ENCODE results near the gene PDE7B.

Gene PDE7B

DNA sequence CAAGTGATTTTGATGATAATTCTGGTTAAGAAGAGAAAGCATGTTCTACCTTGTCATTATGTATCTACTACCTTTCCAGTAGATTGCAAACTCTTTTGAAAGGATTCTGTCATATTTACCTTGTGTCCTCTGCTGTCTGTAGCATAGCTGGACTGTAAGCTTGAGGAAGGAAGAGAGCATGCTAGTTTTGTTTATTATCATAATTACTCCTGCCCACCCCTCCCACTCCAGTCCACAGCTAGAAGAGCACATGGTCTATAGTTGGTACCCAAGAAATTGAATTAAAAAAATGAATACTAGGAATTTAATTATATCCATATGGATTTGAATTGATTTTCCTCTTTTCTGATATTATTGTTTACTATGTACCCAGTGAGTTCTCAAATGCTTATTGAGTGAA, 40.2 kb downstream of the PDE7B start:
- FAIRE-seq: no peak

DNA sequence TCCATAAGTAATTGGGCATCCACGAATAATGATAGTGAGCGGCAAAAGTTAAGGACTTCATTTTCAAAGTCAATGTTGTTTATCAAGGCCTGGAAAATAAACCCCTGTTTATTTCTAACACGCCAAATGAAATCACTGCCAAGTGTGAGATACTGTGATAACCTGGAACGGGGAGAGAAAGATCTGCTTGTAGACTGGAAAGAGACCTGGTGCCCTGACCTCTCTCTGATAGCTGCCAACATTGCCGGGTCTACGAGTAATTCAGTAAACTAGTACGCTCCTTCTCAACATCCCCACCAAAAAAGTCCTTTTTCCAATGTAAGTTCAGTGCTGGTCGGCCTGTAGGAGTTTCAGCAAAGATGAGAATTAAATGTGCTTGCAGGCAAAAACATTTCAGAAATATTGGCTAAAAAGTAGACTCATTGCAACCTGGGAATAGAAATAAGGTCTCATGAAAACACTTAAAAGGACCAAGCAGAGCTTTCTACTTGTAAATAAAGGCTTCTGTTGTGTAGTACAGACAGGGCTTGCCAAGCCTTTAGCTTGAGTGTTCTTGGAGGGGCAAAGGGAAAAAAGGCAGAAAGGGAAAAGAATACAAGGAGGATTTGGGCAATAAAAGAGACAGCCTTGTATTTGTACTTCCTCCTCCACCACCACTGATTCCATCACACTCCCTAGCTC, 43.9 kb downstream of the PDE7B start:
- FAIRE-seq: no peak

- FAIRE-seq: no peak
Measured at GRCh38 chr6:135897087-135897486, 45.6 kb downstream of the PDE7B start.

DNA sequence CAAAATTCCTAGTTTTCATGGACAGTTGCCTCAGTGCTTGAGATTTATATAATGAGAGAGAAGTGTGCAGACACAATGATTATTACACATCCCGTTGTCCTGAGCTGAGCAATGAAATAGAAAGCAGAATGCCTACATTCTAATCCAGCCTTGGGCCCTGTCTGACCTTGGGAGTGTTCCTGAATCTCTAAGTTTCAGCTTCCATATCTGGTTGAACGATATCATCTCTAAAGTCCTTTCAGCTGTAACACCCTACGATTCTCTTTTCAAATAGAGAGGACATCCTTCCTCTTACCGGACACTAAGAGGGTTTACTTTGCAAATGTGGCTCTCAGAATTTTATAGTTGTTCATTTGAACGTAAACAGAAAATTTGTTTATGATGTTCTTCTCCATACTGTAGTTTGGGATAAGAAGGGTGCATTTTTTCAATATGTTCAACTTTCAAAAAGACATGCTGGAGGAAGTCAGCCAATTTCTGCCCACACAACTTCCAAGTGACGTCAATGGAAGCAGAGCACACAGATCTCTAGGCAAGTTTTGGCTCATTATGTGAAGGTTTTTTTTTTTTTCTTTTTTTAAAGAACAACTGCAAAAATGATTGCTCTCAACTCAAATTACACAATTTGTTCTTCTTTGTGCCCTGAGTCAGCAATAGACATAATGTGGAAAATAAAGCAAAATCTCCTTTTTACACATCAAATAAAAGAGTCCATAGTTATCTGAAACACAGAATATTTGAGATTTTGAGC, 50.4 kb downstream of the PDE7B start:
- FAIRE-seq: no peak

GRCh38 chr6:135902756-135903331, 51.3 kb downstream of the PDE7B start:
- FAIRE-seq: no peak

GRCh38 chr6:135904666-135905065, 53.2 kb downstream of the PDE7B start:
- FAIRE-seq: no peak

- FAIRE-seq: no peak
Measured at GRCh38 chr6:135905604-135906300, 54.3 kb downstream of the PDE7B start.

- no peak for FAIRE-seq
Measured at GRCh38 chr6:135906542-135906941, 55.0 kb downstream of the PDE7B start.

GRCh38 chr6:135906972-135907465, 55.5 kb downstream of the PDE7B start:
- FAIRE-seq: no peak

- FAIRE-seq: no peak
Measured at GRCh38 chr6:135909737-135910387, 58.4 kb downstream of the PDE7B start.

GRCh38 chr6:135910790-135911618, 59.5 kb downstream of the PDE7B start:
- no peak for FAIRE-seq

DNA sequence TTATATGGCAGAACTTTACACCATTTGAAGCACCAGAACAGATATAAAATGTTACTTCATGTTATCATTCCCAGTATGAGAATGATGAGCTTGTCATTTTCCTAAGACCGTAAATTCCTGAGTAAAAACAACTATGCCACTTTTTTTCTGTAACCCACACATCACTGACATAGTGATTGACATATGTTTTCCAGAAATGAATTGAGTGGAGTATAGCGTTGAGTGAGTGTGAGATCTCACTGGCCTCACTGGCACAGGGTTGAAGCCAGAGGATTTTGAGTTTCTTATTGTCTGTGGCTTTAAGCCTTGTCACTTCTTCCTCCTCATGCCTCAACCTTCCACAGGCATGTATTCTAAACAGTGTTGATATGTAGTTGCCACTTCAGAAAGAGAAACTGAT, 62.3 kb downstream of the PDE7B start:
- FAIRE-seq: no peak

DNA sequence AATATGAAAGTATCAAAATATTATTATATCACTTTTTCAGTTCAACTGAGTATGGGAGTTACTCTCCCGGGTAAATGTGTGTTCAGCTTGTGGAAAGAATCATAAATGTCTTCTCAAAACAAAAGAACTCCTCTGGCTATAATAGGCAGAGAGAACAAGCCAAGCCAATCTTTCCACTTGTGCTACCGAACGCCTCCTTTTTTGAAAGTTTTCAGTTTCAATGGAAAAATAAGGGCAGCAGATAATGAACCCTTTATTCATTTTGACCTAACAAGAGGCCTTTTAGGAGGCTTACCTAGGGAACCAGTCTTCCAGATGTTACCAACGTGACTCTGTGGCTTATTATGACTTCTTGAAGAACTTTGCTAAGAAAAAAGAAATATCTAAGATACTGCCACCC, 67.5 kb downstream of the PDE7B start:
- no peak for FAIRE-seq

GRCh38 chr6:135920689-135921088, 69.2 kb downstream of the PDE7B start:
- no peak for FAIRE-seq

DNA sequence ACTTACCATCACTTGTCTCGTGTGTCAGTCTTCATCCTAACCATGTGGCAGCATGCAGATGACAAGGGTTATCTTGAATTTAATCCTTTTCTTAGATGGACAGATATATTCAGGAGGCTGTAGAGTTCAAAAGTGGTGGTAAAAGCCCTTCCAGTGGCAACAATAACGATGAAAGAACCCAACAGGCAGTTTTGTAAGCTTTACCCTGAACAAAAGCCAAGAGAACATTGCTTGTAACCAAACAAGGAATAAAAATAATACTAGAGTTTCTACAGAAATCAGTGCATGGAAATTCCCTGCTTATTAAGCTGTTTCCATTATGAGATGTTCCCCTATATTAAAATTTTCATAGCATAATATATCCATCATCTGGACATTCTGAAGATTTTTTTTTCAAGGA, 69.7 kb downstream of the PDE7B start:
- FAIRE-seq: no peak

DNA sequence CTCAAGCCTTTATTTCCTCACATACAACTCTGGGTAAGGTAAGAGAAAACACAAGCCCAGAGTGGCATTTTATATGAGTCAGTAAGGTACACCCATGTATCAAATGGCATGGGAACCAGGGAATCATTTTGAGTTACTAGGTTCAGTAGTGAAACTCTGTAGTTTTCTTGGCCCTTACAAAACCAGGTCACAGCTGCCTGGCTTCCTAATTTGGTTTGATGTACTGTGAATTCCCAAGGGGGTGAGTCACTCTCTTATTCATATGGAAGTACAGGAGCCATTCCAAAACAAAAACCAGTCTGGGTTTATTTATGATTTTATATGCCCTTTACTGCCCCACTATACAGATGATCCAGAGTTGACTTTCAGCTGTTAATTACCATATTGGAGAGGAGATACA, 70.7 kb downstream of the PDE7B start:
- no peak for FAIRE-seq

DNA sequence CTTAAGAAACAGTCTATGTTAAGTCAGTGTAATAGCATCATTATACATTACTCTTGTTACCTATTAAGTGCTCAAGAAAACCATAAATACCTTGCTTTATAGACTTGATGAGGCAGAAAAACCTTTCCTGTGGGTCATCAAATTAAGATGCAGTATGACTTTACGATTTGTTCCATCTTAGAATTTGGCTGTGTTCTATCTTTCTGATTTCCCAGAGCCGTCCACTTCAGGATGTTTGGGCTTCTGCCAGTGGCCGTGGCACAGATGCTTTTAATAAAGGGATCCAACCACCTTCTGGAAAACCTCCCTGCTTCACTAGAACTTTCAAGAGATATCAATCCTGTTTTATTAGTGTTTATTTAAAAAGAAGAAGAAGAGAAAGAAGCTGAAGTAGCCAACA, 71.2 kb downstream of the PDE7B start:
- FAIRE-seq: no peak

DNA sequence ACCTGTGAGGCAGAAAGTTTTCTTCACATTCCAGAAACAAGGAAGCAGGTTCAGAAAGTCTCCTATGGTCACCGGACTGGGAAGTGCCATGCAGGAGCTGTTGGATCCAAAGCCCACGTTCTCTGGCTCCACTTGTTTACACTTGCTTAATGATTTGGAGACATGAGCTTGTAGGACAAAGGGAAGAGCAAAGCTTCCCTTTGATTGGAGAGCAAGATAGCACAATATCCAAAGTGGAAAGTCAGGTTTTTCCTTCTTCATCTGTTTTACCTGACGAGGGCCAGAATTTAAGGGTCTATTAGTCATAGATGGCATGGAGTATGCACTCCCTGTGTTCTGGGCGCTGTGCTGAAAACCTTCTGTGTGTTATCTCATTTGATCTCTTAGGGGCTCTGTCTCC, 81.2 kb downstream of the PDE7B start:
- no peak for FAIRE-seq

DNA sequence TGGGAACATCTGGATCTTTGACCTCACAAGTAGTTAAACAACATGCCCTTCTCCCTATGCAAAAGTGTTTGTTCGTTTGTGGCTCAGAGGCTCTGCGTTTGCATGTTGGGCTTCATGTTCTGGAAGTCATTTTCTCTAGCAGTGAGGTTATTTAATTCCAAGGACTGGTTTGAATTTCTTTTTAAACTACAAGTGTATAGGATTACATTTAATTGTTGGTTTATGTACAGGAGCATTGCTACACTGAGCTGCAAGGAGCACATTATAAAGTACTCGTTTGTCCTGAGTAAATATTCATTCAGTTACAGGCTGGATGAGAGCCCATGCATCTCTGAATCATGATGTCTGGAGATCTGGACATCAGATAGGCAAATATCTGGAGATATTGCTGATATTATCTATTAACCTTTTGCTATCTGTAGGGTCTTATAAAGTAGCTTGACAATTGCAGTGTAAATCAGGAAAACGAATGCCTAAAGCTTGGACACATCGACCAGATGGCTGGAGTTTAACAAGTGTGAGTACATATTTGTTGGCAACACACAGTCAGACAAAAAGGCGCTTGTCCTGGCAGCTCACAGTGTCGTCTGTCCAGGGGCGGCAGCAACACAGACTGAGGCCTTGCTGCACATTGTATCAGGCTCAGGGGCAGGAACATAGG, 84.6 kb downstream of the PDE7B start:
- FAIRE-seq: no peak

DNA sequence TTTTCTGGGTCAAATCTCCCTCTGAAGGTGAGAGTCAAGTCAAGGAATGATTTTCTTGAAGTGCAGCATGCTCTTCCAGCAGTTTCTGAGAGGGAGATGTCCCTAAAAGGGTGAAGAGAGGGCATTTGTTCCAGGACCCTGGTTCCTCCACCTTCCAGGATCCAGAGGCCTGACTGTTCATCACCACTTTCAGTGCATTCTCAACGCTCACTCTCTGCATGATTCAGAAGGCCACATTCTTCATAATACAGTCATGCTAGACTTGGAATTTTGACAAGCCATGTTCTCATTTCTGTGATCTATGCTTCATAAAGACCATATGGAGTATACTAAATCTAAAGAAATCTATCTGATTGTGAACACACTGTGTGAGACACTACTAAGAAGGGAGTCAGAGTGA, 85.1 kb downstream of the PDE7B start:
- FAIRE-seq: no peak

- FAIRE-seq: no peak
Measured at GRCh38 chr6:135937106-135937505, 85.6 kb downstream of the PDE7B start.

Measured in colon (tissue), 2 donors.